Neuronal stem cell (in vitro differentiated cells): ENCODE data around the gene MACROD2.

Source experiments
- DNase-seq: peaks from one replicate; pipeline ENCODE4 v3.0.0-alpha.2; 2013; ENCODE audit warnings: low spot score
- H2AFZ ChIP-seq: one replicate; pipeline ENCODE4 v1.6.1; 2013; ENCODE audit warnings: mild to moderate bottlenecking, low read length, inconsistent platforms
- H2AK5ac ChIP-seq: 2 replicates; pipeline ENCODE4 v1.6.1; 2013; ENCODE audit warnings: low read depth, mild to moderate bottlenecking, inconsistent platforms, low read length, moderate library complexity, mixed read lengths
- H2BK120ac ChIP-seq: 2 replicates; pipeline ENCODE4 v1.6.1; 2013; ENCODE audit warnings: low read depth, mild to moderate bottlenecking, inconsistent platforms, low read length, moderate library complexity, mixed read lengths
- H2BK12ac ChIP-seq: one replicate; pipeline ENCODE4 v1.6.1; 2013; ENCODE audit warnings: low read length, inconsistent platforms
- H2BK15ac ChIP-seq: 2 replicates; pipeline ENCODE4 v1.6.1; 2013; ENCODE audit warnings: mild to moderate bottlenecking, low read length, inconsistent platforms, mixed read lengths
- H2BK5ac ChIP-seq: one replicate; pipeline ENCODE4 v1.6.1; 2013; ENCODE audit warnings: inconsistent platforms, mild to moderate bottlenecking, low read length, moderate library complexity
- H3K14ac ChIP-seq: one replicate; pipeline ENCODE4 v1.6.1; 2013; ENCODE audit warnings: low read length, inconsistent platforms
- H3K18ac ChIP-seq: 2 replicates; pipeline ENCODE4 v1.6.1; 2013; ENCODE audit warnings: low read length, inconsistent platforms
- H3K23ac ChIP-seq: 2 replicates; pipeline ENCODE4 v1.6.1; 2013; ENCODE audit warnings: low read depth, mild to moderate bottlenecking, mixed read lengths, low read length, inconsistent platforms; ENCODE audit not compliant: poor library complexity
- H3K27ac ChIP-seq: replicated peaks from 3 replicates; pipeline ENCODE4 v1.5.1; 2013; ENCODE audit warnings: low read length, inconsistent platforms
- H3K27me3 ChIP-seq, 3 experiments: 2 replicates each; pipeline ENCODE4 v1.6.1; 2013; ENCODE audit warnings: low read length in 3 of 3, mild to moderate bottlenecking in 2 of 3, inconsistent platforms in 1 of 3, low read depth in 1 of 3, mixed read lengths in 1 of 3, moderate library complexity in 1 of 3; ENCODE audit not compliant: control insufficient read depth in 3 of 3, insufficient read depth in 3 of 3
- H3K36me3 ChIP-seq, 2 donors: replicated peaks in 1 of 2; 2 replicates each; pipeline ENCODE4 v1.6.1; 2013; ENCODE audit warnings: low read length in 2 of 2; ENCODE audit not compliant: control insufficient read depth in 2 of 2, insufficient read depth in 2 of 2
- H3K4ac ChIP-seq: 2 replicates; pipeline ENCODE4 v1.6.1; 2013; ENCODE audit warnings: inconsistent platforms, mild to moderate bottlenecking, low read length, moderate library complexity
- H3K4me1 ChIP-seq, 2 donors: 1 replicate in 1 of 2; 2 replicates in 1 of 2; pipeline ENCODE4 v1.6.1; 2013; ENCODE audit warnings: low read length in 2 of 2, low read depth in 1 of 2; ENCODE audit not compliant: control insufficient read depth in 2 of 2, insufficient read depth in 1 of 2
- H3K4me2 ChIP-seq: one replicate; pipeline ENCODE4 v1.6.1; 2013; ENCODE audit warnings: mild to moderate bottlenecking, low read length, inconsistent platforms; ENCODE audit not compliant: insufficient read depth, poor library complexity, severe bottlenecking
- H3K4me3 ChIP-seq, 2 donors: 2 replicates each; pipeline ENCODE4 v1.5.1; 2013; ENCODE audit warnings: low read length in 2 of 2, mild to moderate bottlenecking in 2 of 2, inconsistent platforms in 1 of 2, moderate library complexity in 1 of 2
- H3K79me1 ChIP-seq: one replicate; pipeline ENCODE4 v1.6.1; 2013; ENCODE audit warnings: low read depth, mild to moderate bottlenecking, inconsistent platforms, low read length, moderate library complexity
- H3K9ac ChIP-seq: one replicate; pipeline ENCODE4 v1.6.1; 2013; ENCODE audit warnings: mild to moderate bottlenecking, low read depth, low read length, inconsistent platforms; ENCODE audit not compliant: poor library complexity
- H3K9me3 ChIP-seq, 2 donors: replicated peaks in 1 of 2; 2 replicates each; pipeline versions ENCODE3 to v1.6.1; 2013; ENCODE audit warnings: low read length in 2 of 2, mild to moderate bottlenecking in 2 of 2, inconsistent platforms in 1 of 2, low read depth in 1 of 2, mixed read lengths in 1 of 2, moderate library complexity in 1 of 2; ENCODE audit not compliant: control insufficient read depth in 2 of 2, insufficient read depth in 1 of 2
- H4K8ac ChIP-seq: one replicate; pipeline ENCODE4 v1.6.1; 2013; ENCODE audit warnings: low read depth, mild to moderate bottlenecking, inconsistent platforms, low read length, moderate library complexity
- H4K91ac ChIP-seq: one replicate; pipeline ENCODE4 v1.6.1; 2013; ENCODE audit warnings: low read length, low read depth, mild to moderate bottlenecking, inconsistent platforms; ENCODE audit not compliant: poor library complexity
- WGBS, 2 donors: extraction: QIAGEN DNeasy Blood & Tissue Kit; methylation state at CpG; one replicate each; pipeline ENCODE4 v1.1.7; 2013; ENCODE audit warnings: missing lambda C conversion rate in 2 of 2, mixed read lengths in 1 of 2; ENCODE audit not compliant: insufficient read length in 2 of 2, insufficient replicate concordance in 1 of 2; ENCODE audit errors: extremely low coverage in 2 of 2; 5-methylcytosine and 5-hydroxymethylcytosine counted together

MACROD2 gene

DNA sequence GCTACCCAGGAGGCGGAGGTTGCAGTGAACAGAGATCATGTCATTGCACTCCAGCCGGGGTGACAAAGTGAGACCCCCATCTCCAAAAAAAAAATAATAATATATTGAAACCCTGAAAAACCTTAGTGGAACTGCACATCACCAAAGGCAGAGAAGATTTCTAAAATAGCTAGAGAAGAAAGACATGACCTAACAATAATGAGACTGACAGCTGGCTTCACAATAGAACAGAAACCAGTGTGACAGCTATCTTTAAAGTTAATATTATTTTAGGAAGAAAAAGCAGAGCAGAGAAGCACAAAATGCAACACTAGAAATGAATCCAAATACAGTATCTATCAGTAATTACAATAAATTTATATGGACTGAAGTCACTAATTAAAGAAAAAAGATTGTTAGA lies 409.2 kb downstream of the MACROD2 start:
- H3K9me3 ChIP-seq = no peaks in the 10 kb centered on the region
- H3K18ac ChIP-seq = no peak overlapping the region
- H3K9ac ChIP-seq = no peak overlapping the region
- H2BK12ac ChIP-seq = no peak overlapping the region
- no peak overlapping the region for H3K4me3 ChIP-seq
- H3K27ac ChIP-seq = no peak overlapping the region
- DNase-seq = no peak
- H3K27me3 ChIP-seq = no peaks in the 10 kb centered on the region
- no CpG with 5 or more reads among the region's 2 CpGs for WGBS, 2 donors
- no peak overlapping the region for H3K23ac ChIP-seq
- H2BK120ac ChIP-seq = no peak overlapping the region
- H2AK5ac ChIP-seq = no peak overlapping the region
- no peak overlapping the region for H3K4me2 ChIP-seq
- H3K14ac ChIP-seq = no peak overlapping the region
- H2BK5ac ChIP-seq = no peak overlapping the region
- peaks cover 0 to 23% of the 10 kb centered on the region in 2 donors for H3K4me1 ChIP-seq
- H4K8ac ChIP-seq = no peak overlapping the region
- H2BK15ac ChIP-seq = no peak overlapping the region
- no peak overlapping the region for H4K91ac ChIP-seq
- H3K4ac ChIP-seq = no peak overlapping the region
- H2AFZ ChIP-seq = no peak overlapping the region
- H3K36me3 ChIP-seq = no peaks in the 10 kb centered on the region
- H3K79me1 ChIP-seq = no peaks in the 10 kb centered on the region

DNA sequence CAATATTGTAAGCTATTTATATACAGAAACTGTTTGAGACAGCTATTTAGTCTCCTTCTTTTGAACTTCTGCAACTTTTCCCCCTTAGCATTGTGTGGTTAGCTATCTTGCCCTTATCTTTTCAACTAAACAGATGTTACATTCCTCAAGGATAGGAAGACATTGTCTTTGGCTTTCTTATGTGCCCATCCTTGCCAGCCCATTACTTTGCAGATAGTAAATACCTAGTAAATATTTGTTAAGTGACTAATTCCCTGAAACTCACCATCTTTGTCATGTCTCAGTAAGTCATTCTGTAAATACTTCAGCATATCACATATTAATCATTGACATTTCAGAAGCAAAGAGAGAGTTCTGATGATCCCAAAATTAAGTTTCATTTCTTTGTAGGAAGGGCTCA lies 411.2 kb downstream of the MACROD2 start:
- Histone ChIP-seq H3K27me3 (no peaks in the 10 kb centered on the region), H2BK5ac (no peak overlapping the region)

DNA sequence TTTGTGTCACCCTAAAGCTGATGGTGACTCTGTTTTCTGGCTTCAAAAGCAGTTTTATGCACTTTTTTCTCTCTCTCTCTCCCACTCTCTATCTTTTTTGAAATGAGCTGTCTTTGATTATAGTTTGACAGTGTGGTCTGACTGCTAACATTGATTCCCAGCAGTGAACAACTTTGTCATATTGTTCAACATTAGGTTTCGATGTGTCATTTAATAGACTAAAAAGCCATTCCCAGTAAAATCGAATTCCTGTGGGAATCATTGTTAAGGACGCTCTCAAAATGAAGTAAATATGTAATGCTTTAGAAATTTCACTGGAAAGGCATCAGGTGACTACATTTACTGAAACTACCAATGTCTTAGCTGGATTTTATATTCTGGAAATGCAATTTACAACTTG lies 412.0 kb downstream of the MACROD2 start:
- no CpG with 5 or more reads among the region's 3 CpGs for WGBS, 2 donors
- Histone ChIP-seq H3K9ac (no peak overlapping the region), H3K9me3 (no peaks in the 10 kb centered on the region), H2BK15ac (no peak overlapping the region), H3K79me1 (no peaks in the 10 kb centered on the region), H2AFZ (no peak overlapping the region), H3K27me3 (no peaks in the 10 kb centered on the region), H3K18ac (no peak overlapping the region), H3K4ac (no peak overlapping the region), H2BK120ac (no peak overlapping the region), H3K23ac (no peak overlapping the region), H3K27ac (no peak overlapping the region), H3K36me3 (no peaks in the 10 kb centered on the region), H3K4me3 (no peak overlapping the region), H2BK12ac (no peak overlapping the region), H4K91ac (no peak overlapping the region), H3K14ac (no peak overlapping the region), H3K4me1 (peaks cover 0 to 10% of the 10 kb centered on the region in 2 donors), H3K4me2 (no peak overlapping the region), H4K8ac (no peak overlapping the region), H2BK5ac (no peak overlapping the region), H2AK5ac (no peak overlapping the region)
- DNase-seq = no peak

More for the DNA sequence above, 411.2 kb downstream of the MACROD2 start:
- no peaks in the 10 kb centered on the region for H3K79me1 ChIP-seq
- no peaks in the 10 kb centered on the region for H3K36me3 ChIP-seq
- H3K4me1 ChIP-seq = peaks cover 0 to 18% of the 10 kb centered on the region in 2 donors
- no peak overlapping the region for H3K9ac ChIP-seq
- no peak overlapping the region for H3K4me3 ChIP-seq
- no peak overlapping the region for H3K23ac ChIP-seq
- no peak overlapping the region for H2AFZ ChIP-seq
- H2BK15ac ChIP-seq = no peak overlapping the region
- no peak overlapping the region for H4K8ac ChIP-seq
- H3K18ac ChIP-seq = no peak overlapping the region
- H3K27ac ChIP-seq = no peak overlapping the region
- DNase-seq = no peak
- no peak overlapping the region for H2AK5ac ChIP-seq
- H4K91ac ChIP-seq = no peak overlapping the region
- no peak overlapping the region for H2BK120ac ChIP-seq
- H3K9me3 ChIP-seq = no peaks in the 10 kb centered on the region
- H3K14ac ChIP-seq = no peak overlapping the region
- H3K4me2 ChIP-seq = no peak overlapping the region
- no peak overlapping the region for H3K4ac ChIP-seq
- no peak overlapping the region for H2BK12ac ChIP-seq

DNA sequence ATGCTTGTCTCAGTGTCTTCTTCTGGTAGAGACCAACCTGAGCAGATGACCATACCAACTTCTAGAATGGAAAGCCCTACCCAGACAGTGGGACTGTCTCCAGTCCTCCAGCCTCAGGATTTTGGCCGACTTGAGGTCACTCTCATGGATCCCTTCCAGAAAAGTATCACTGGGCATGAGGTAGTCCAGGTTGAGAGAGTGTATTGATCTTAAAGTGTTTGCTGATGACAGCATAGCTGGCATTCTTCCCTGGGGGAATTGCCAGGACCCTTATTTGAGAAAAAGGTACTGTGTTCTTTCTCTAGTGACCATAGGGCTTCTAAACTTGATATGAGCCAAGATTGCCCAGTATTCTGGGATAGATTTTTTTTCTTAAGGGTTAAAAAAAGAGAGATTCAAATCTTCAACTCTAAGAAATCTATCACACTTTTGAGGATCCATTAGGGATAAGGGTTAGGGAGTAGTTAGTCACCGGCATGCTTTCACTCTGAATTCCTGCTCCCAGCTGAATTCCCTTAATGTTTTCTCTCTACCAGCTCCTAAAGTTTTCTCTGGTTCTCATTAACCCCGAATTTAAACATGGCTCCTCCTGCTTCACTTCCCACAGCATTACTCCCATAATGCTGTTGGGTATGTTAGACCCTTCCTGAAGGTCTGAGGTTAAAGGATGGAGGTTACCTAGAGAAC lies 415.7 kb downstream of the MACROD2 start:
- Histone ChIP-seq H2AFZ (no peak overlapping the region), H3K14ac (no peak overlapping the region), H3K4me2 (no peak overlapping the region), H3K9me3 (no peaks in the 10 kb centered on the region), H4K8ac (no peak overlapping the region), H3K4me3 (no peak overlapping the region), H2BK15ac (no peak overlapping the region), H3K9ac (no peak overlapping the region), H3K36me3 (no peaks in the 10 kb centered on the region), H3K4me1 (peaks cover 0 to 5% of the 10 kb centered on the region in 2 donors), H3K23ac (no peak overlapping the region), H3K18ac (no peak overlapping the region), H3K4ac (no peak overlapping the region), H2BK5ac (no peak overlapping the region), H3K27ac (no peak overlapping the region), H4K91ac (no peak overlapping the region), H3K79me1 (no peaks in the 10 kb centered on the region), H2AK5ac (no peak overlapping the region), H2BK120ac (no peak overlapping the region), H3K27me3 (no peaks in the 10 kb centered on the region), H2BK12ac (no peak overlapping the region)
- no CpG with 5 or more reads among the region's 3 CpGs for WGBS, 2 donors
- DNase-seq = no peak
